SIG-M5 treated with dmso at 0.1 percent for 504 hours (cell line): Measurements from ENCODE around the gene RSF1.

Source experiments
- DNase-seq: peaks from one replicate; lab custom pipeline; 2025; ENCODE audit not compliant: unreplicated experiment; lab: John Stamatoyannopoulos, UW

RSF1 gene

GRCh38 chr11:77690649-77691048, 129.9 kb downstream of the RSF1 start:
- no peak for DNase-seq

- DNase-seq, result no peak
Measured at GRCh38 chr11:77687088-77687487, 133.4 kb downstream of the RSF1 start.

GRCh38 chr11:77677138-77677537, 143.4 kb downstream of the RSF1 start:
- DNase-seq, result no peak

GRCh38 chr11:77672264-77672663, 148.3 kb downstream of the RSF1 start:
- DNase-seq, result no peak

GRCh38 chr11:77669848-77670511, 150.5 kb downstream of the RSF1 start:
- no peak for DNase-seq

- no peak for DNase-seq
Measured at GRCh38 chr11:77668760-77669159, 151.8 kb downstream of the RSF1 start.

- DNase-seq, result no peak
Measured at GRCh38 chr11:77665240-77665965, 155.1 kb downstream of the RSF1 start.

GRCh38 chr11:77661670-77662069, 158.9 kb downstream of the RSF1 start:
- DNase-seq, result no peak

GRCh38 chr11:77660947-77661346, 159.6 kb downstream of the RSF1 start:
- peak; percentile 62 for DNase-seq

- no peak for DNase-seq
Measured at GRCh38 chr11:77658213-77659013, 162.1 kb downstream of the RSF1 start.

- no peak for DNase-seq
Measured at GRCh38 chr11:77656362-77656761, 164.2 kb downstream of the RSF1 start.

GRCh38 chr11:77654770-77655434, 165.6 kb downstream of the RSF1 start:
- DNase-seq, result no peak

- DNase-seq, result no peak
Measured at GRCh38 chr11:77650123-77650522, 170.4 kb downstream of the RSF1 start.

- no peak for DNase-seq
Measured at GRCh38 chr11:77647654-77648305, 172.7 kb downstream of the RSF1 start.

- DNase-seq, result no peak
Measured at GRCh38 chr11:77644887-77645286, 175.6 kb downstream of the RSF1 start.

GRCh38 chr11:77642228-77642627, 178.3 kb downstream of the RSF1 start:
- no peak for DNase-seq

GRCh38 chr11:77637345-77638165, 183.0 kb downstream of the RSF1 start, which contains the start of gene CLNS1A:
TSS of gene CLNS1A (minus strand) at chr11:77637794. CDS start at chr11:77637714, 80 bp downstream.
- peak; percentile 97 for DNase-seq

- peak; percentile 74 for DNase-seq
Measured at GRCh38 chr11:77636731-77637344, 183.7 kb downstream of the RSF1 start.

- DNase-seq, result peak; percentile 66
Measured at GRCh38 chr11:77633926-77634325, 186.6 kb downstream of the RSF1 start.
